ENCODE data around the gene BBS9.

BBS9 gene

GRCh38 chr7:33534833-33535232, 405.5 kb downstream of the BBS9 start:
- Histone ChIP-seq H3K4me1 (ENCODE audit: control insufficient read depth, insufficient read depth, low read length) (no peaks in the 10 kb centered on the region), H3K9ac (ENCODE audit: low read length) (no peak overlapping the region), H3K36me3 (ENCODE audit: control insufficient read depth, insufficient read depth, low read length, severe bottlenecking) (no peaks in the 10 kb centered on the region), H3K9me3 (ENCODE audit: control insufficient read depth, low read length) (no peaks in the 10 kb centered on the region), H3K27me3 (replicated peaks; ENCODE audit: control insufficient read depth, insufficient read depth, low read length) (no peaks in the 10 kb centered on the region), H3K4me3 (ENCODE audit: low read length) (no peak overlapping the region)
- DNase-seq (ENCODE audit: low read depth), result peak; percentile 28

- DNase-seq (ENCODE audit: low read depth), result no peak
- Histone ChIP-seq H3K36me3 (ENCODE audit: control insufficient read depth, insufficient read depth, low read length, severe bottlenecking) (no peaks in the 10 kb centered on the region), H3K9me3 (ENCODE audit: control insufficient read depth, low read length) (no peaks in the 10 kb centered on the region), H3K4me3 (ENCODE audit: low read length) (no peak overlapping the region), H3K9ac (ENCODE audit: low read length) (no peak overlapping the region), H3K27me3 (replicated peaks; ENCODE audit: control insufficient read depth, insufficient read depth, low read length) (no peaks in the 10 kb centered on the region), H3K4me1 (ENCODE audit: control insufficient read depth, insufficient read depth, low read length) (no peaks in the 10 kb centered on the region)
These were observed 406.6 kb downstream of the BBS9 start for GRCh38 chr7:33535989-33536388.

- H3K4me1 ChIP-seq (ENCODE audit: control insufficient read depth, insufficient read depth, low read length), result no peaks in the 10 kb centered on the region
- no peak for DNase-seq (ENCODE audit: low read depth)
- no peak overlapping the region for H3K4me3 ChIP-seq (ENCODE audit: low read length)
- H3K9ac ChIP-seq (ENCODE audit: low read length), result no peak overlapping the region
- no peaks in the 10 kb centered on the region for H3K9me3 ChIP-seq (ENCODE audit: control insufficient read depth, low read length)
- H3K36me3 ChIP-seq (ENCODE audit: control insufficient read depth, insufficient read depth, low read length, severe bottlenecking), result no peaks in the 10 kb centered on the region
- H3K27me3 ChIP-seq (replicated peaks; ENCODE audit: control insufficient read depth, insufficient read depth, low read length), result no peaks in the 10 kb centered on the region
These were observed 407.2 kb downstream of the BBS9 start for GRCh38 chr7:33536398-33537103.

GRCh38 chr7:33537104-33537477, 407.7 kb downstream of the BBS9 start:
- DNase-seq (ENCODE audit: low read depth), result no peak
- Histone ChIP-seq H3K9me3 (ENCODE audit: control insufficient read depth, low read length) (no peaks in the 10 kb centered on the region), H3K36me3 (ENCODE audit: control insufficient read depth, insufficient read depth, low read length, severe bottlenecking) (no peaks in the 10 kb centered on the region), H3K9ac (ENCODE audit: low read length) (no peak overlapping the region), H3K4me3 (ENCODE audit: low read length) (no peak overlapping the region), H3K4me1 (ENCODE audit: control insufficient read depth, insufficient read depth, low read length) (no peaks in the 10 kb centered on the region), H3K27me3 (replicated peaks; ENCODE audit: control insufficient read depth, insufficient read depth, low read length) (no peaks in the 10 kb centered on the region)

GRCh38 chr7:33539198-33539597, 409.8 kb downstream of the BBS9 start:
- H3K27me3 ChIP-seq (replicated peaks; ENCODE audit: control insufficient read depth, insufficient read depth, low read length), result no peaks in the 10 kb centered on the region
- no peaks in the 10 kb centered on the region for H3K36me3 ChIP-seq (ENCODE audit: control insufficient read depth, insufficient read depth, low read length, severe bottlenecking)
- no peak overlapping the region for H3K4me3 ChIP-seq (ENCODE audit: low read length)
- no peak for DNase-seq (ENCODE audit: low read depth)
- H3K9ac ChIP-seq (ENCODE audit: low read length), result no peak overlapping the region
- H3K9me3 ChIP-seq (ENCODE audit: control insufficient read depth, low read length), result no peaks in the 10 kb centered on the region
- no peaks in the 10 kb centered on the region for H3K4me1 ChIP-seq (ENCODE audit: control insufficient read depth, insufficient read depth, low read length)

- H3K9me3 ChIP-seq (ENCODE audit: control insufficient read depth, low read length), result no peaks in the 10 kb centered on the region
- H3K36me3 ChIP-seq (ENCODE audit: control insufficient read depth, insufficient read depth, low read length, severe bottlenecking), result no peaks in the 10 kb centered on the region
- no peak overlapping the region for H3K9ac ChIP-seq (ENCODE audit: low read length)
- H3K4me3 ChIP-seq (ENCODE audit: low read length), result no peak overlapping the region
- no peak for DNase-seq (ENCODE audit: low read depth)
- no peaks in the 10 kb centered on the region for H3K27me3 ChIP-seq (replicated peaks; ENCODE audit: control insufficient read depth, insufficient read depth, low read length)
- H3K4me1 ChIP-seq (ENCODE audit: control insufficient read depth, insufficient read depth, low read length), result no peaks in the 10 kb centered on the region
These were observed 410.5 kb downstream of the BBS9 start for GRCh38 chr7:33539659-33540400.

- Histone ChIP-seq H3K9ac (ENCODE audit: low read length) (no peak overlapping the region), H3K4me3 (ENCODE audit: low read length) (no peak overlapping the region), H3K36me3 (ENCODE audit: control insufficient read depth, insufficient read depth, low read length, severe bottlenecking) (no peaks in the 10 kb centered on the region), H3K4me1 (ENCODE audit: control insufficient read depth, insufficient read depth, low read length) (no peaks in the 10 kb centered on the region), H3K9me3 (ENCODE audit: control insufficient read depth, low read length) (no peaks in the 10 kb centered on the region), H3K27me3 (replicated peaks; ENCODE audit: control insufficient read depth, insufficient read depth, low read length) (no peaks in the 10 kb centered on the region)
- DNase-seq (ENCODE audit: low read depth), result no peak
These were observed 418.5 kb downstream of the BBS9 start for GRCh38 chr7:33547880-33548279.

- no peak overlapping the region for H3K9ac ChIP-seq (ENCODE audit: low read length)
- no peaks in the 10 kb centered on the region for H3K36me3 ChIP-seq (ENCODE audit: control insufficient read depth, insufficient read depth, low read length, severe bottlenecking)
- no peak overlapping the region for H3K4me3 ChIP-seq (ENCODE audit: low read length)
- H3K27me3 ChIP-seq (replicated peaks; ENCODE audit: control insufficient read depth, insufficient read depth, low read length), result no peaks in the 10 kb centered on the region
- no peaks in the 10 kb centered on the region for H3K4me1 ChIP-seq (ENCODE audit: control insufficient read depth, insufficient read depth, low read length)
- H3K9me3 ChIP-seq (ENCODE audit: control insufficient read depth, low read length), result no peaks in the 10 kb centered on the region
- no peak for DNase-seq (ENCODE audit: low read depth)
These were observed 421.0 kb downstream of the BBS9 start for GRCh38 chr7:33550363-33550762.

GRCh38 chr7:33550979-33551378, 421.6 kb downstream of the BBS9 start:
- Histone ChIP-seq H3K36me3 (ENCODE audit: control insufficient read depth, insufficient read depth, low read length, severe bottlenecking) (no peaks in the 10 kb centered on the region), H3K4me1 (ENCODE audit: control insufficient read depth, insufficient read depth, low read length) (no peaks in the 10 kb centered on the region), H3K9me3 (ENCODE audit: control insufficient read depth, low read length) (no peaks in the 10 kb centered on the region), H3K4me3 (ENCODE audit: low read length) (no peak overlapping the region), H3K9ac (ENCODE audit: low read length) (no peak overlapping the region), H3K27me3 (replicated peaks; ENCODE audit: control insufficient read depth, insufficient read depth, low read length) (no peaks in the 10 kb centered on the region)
- no peak for DNase-seq (ENCODE audit: low read depth)

- Histone ChIP-seq H3K27me3 (replicated peaks; ENCODE audit: control insufficient read depth, insufficient read depth, low read length) (no peaks in the 10 kb centered on the region), H3K9me3 (ENCODE audit: control insufficient read depth, low read length) (no peaks in the 10 kb centered on the region), H3K9ac (ENCODE audit: low read length) (no peak overlapping the region), H3K4me3 (ENCODE audit: low read length) (no peak overlapping the region), H3K36me3 (ENCODE audit: control insufficient read depth, insufficient read depth, low read length, severe bottlenecking) (no peaks in the 10 kb centered on the region), H3K4me1 (ENCODE audit: control insufficient read depth, insufficient read depth, low read length) (no peaks in the 10 kb centered on the region)
- no peak for DNase-seq (ENCODE audit: low read depth)
These were observed 424.7 kb downstream of the BBS9 start for GRCh38 chr7:33554046-33554445.

- no peak for DNase-seq (ENCODE audit: low read depth)
- no peaks in the 10 kb centered on the region for H3K36me3 ChIP-seq (ENCODE audit: control insufficient read depth, insufficient read depth, low read length, severe bottlenecking)
- H3K9ac ChIP-seq (ENCODE audit: low read length), result no peak overlapping the region
- H3K4me1 ChIP-seq (ENCODE audit: control insufficient read depth, insufficient read depth, low read length), result no peaks in the 10 kb centered on the region
- H3K4me3 ChIP-seq (ENCODE audit: low read length), result no peak overlapping the region
- H3K27me3 ChIP-seq (replicated peaks; ENCODE audit: control insufficient read depth, insufficient read depth, low read length), result no peaks in the 10 kb centered on the region
- H3K9me3 ChIP-seq (ENCODE audit: control insufficient read depth, low read length), result no peaks in the 10 kb centered on the region
These were observed 425.2 kb downstream of the BBS9 start for GRCh38 chr7:33554576-33554975.
